Stimulated activated naive CD8-positive, alpha-beta T cell treated with anti-CD3 and anti-CD28 coated beads, Interleukin-15, Interleukin-2, amounts not matched to agents 100 ng/mL and 50 ng/mL, for 24 hours (primary cell): ENCODE measurements around the gene DENND2A.
"Not testable (repeated sequence)": the region's sequence is repeated elsewhere in the genome, so short reads cannot be mapped to it uniquely, and the experiment has no call there.

Source experiments
- H3K27ac Mint-ChIP-seq: one replicate; pipeline ENCODE4 v1.8.0; 2021; ENCODE audit warnings: mild to moderate bottlenecking, mixed read lengths
- H3K27me3 Mint-ChIP-seq: one replicate; pipeline ENCODE4 v1.8.0; 2021; ENCODE audit warnings: mixed read lengths
- H3K36me3 Mint-ChIP-seq: one replicate; pipeline ENCODE4 v1.8.0; 2021; ENCODE audit warnings: low read depth, mixed read lengths
- H3K4me1 Mint-ChIP-seq: one replicate; pipeline ENCODE4 v1.8.0; 2021; ENCODE audit warnings: low read depth, mixed read lengths
- H3K4me3 Mint-ChIP-seq: one replicate; pipeline ENCODE4 v1.8.0; 2021; ENCODE audit warnings: mild to moderate bottlenecking, mixed read lengths
- H3K9me3 Mint-ChIP-seq: one replicate; pipeline ENCODE4 v1.8.0; 2021; ENCODE audit warnings: mixed read lengths

The DENND2A gene

DNA sequence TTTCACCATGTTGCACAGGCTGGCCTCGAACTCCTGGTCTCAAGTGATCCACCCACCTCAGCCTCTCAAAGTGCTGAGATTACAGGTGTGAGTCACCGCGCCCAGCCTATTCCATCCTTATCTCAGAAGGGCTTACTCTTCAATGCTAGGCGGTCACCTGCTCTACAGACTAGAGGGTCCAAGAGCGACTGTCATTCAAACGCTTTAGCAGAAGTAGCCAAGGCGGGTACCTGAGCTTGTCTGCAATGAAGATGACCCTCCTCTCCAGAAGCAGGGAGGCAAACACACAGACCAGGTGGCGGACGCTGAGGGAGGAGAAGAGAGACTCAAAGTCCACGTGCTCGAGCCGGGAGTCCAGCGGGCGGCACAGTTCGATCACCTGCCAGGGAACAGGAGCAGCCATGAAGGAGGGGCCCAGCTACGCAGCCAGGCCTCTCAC is 96.2 kb downstream of the DENND2A start:
- Mint-ChIP-seq H3K4me3 (no peak overlapping the region), H3K9me3 (no peaks in the 10 kb centered on the region), H3K27ac (no peak overlapping the region), H3K27me3 (peaks cover 15% of the 10 kb centered on the region), H3K4me1 (no peaks in the 10 kb centered on the region), H3K36me3 (no peaks in the 10 kb centered on the region)

DNA sequence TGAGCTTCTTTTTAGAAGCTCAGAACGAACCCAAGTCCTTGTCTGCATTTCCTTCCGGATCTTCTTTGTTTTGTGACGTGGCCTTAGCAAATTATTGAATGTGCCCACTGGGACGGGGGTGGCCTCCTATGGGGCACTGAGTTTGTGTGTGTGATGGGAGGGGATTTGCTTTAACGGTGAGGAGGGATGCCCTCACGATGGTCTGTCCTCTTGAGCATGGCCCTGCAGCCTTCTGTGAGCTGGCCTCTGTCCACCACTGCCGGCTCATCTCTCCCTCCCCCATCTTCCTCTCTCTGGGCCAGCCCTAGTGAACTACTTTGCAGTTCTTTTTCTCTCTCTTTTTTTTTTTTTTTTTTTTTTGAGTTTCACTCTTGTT is 98.4 kb downstream of the DENND2A start:
- Mint-ChIP-seq H3K4me3 (no peak overlapping the region), H3K27me3 (peaks cover 12% of the 10 kb centered on the region), H3K9me3 (no peaks in the 10 kb centered on the region), H3K4me1 (peaks cover 5% of the 10 kb centered on the region), H3K27ac (no peak overlapping the region), H3K36me3 (no peaks in the 10 kb centered on the region)

DNA sequence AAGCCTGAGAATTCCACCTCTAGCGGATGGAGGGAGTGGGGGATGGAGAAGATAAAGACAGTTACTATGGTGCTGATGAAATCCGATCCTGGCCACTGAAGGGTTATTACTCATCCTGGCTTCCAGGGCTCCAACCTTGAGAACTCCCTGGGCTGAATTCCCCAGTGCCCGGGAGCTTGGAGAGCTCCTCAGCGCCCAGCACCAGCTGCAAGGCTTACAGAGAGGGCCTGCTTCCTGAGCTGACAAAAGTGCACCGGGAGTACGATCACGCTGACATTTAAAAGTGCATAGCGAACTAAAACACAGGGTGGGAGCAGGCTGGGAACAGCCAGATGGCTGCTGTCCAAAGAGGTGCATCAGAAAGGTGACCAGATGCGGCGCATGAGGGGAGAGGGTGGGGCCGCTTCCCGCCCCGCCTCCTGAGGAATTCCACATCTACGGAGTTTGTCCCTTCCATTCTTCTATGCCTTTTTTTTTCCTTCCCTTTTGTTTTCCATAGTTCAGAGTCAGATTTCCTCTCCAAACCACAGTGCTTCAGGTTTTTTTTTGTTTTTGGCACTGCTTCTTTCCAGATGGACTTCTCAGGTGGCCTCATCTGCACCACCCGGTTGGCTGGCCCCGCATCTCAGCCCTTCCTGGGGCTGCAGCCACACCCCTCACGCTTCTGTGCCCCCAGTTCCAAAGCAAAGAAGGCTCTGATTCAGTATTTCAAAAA is 98.9 kb downstream of the DENND2A start:
- peaks cover 12% of the 10 kb centered on the region for H3K27me3 Mint-ChIP-seq
- H3K4me3 Mint-ChIP-seq, result no peak overlapping the region
- no peak overlapping the region for H3K27ac Mint-ChIP-seq
- no peaks in the 10 kb centered on the region for H3K9me3 Mint-ChIP-seq
- peaks cover 5% of the 10 kb centered on the region for H3K4me1 Mint-ChIP-seq
- no peaks in the 10 kb centered on the region for H3K36me3 Mint-ChIP-seq

DNA sequence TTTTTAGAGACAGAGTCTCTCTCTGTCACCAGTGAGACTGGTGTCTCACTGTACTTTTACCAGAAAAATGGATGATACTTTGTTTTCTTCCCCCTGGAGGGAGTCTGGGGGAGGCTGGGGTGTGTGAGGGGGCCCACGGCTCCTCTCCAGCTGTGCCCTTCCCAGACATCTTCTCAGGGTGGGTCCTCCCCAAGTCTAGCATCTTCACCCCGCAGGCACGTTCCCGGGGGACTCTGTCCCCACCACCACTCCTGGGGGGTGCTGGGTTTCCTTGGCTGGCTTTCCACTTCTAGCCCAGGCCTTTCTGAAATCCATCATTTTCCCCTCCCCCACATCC is 99.5 kb downstream of the DENND2A start:
- H3K27ac Mint-ChIP-seq, result no peak overlapping the region
- H3K4me3 Mint-ChIP-seq, result no peak overlapping the region
- peaks cover 12% of the 10 kb centered on the region for H3K27me3 Mint-ChIP-seq
- no peaks in the 10 kb centered on the region for H3K36me3 Mint-ChIP-seq
- H3K4me1 Mint-ChIP-seq, result peaks cover 5% of the 10 kb centered on the region
- no peaks in the 10 kb centered on the region for H3K9me3 Mint-ChIP-seq

DNA sequence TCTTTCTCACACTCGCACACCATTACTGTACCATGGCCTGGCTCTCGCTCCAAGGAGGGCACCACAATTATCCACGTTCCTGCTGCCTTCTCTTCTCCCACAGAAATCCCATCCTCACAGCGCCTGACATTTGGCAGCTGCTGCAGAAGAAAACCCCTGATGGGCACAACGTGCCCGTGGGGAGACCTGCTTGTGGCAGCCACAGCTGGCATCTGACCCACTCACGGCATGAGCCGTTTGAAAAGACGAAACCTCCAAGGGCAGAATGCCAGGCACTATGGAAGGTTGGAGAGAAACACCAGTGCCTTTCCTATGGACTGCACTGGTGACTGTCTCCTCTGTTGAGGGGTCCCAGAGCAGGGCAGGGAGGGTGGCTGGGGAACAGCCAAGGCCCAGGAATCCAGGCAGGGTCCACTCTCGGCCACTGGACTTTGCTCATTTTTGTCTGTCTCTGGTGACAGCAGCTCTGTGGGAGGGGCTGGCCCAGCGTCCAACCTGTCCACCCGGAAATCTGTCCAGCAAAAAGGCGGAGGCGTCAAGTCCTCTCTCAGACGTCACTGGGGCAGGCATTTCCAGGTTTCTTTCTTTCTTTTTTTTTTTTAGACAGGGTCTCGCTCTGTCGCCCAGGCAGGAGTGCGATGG is 100.4 kb downstream of the DENND2A start:
- Mint-ChIP-seq H3K4me1 (peaks cover 5% of the 10 kb centered on the region), H3K27me3 (peaks cover 12% of the 10 kb centered on the region), H3K4me3 (no peak overlapping the region), H3K36me3 (no peaks in the 10 kb centered on the region), H3K9me3 (no peaks in the 10 kb centered on the region), H3K27ac (no peak overlapping the region)

DNA sequence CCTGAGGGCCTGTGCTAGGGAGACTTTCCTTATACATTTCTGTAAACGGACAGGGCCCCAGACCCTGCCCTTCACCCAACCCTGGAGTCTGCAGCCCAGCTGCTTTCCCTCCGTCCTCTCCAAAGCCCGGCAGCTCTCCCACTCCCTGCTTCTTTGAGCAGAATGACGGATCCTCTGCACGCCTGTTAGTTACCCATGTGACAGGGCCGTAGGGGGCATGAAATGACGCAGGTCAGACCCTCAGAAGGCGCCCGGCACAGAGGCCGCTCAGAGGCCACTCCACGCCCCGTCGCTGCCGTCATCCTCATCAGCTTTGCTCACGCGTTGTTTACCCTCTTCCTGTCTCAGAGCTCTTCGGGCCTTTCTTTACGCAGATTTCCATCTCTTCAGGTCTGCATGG is 101.2 kb downstream of the DENND2A start:
- H3K4me1 Mint-ChIP-seq, result peaks cover 5% of the 10 kb centered on the region
- H3K27ac Mint-ChIP-seq, result no peak overlapping the region
- no peaks in the 10 kb centered on the region for H3K9me3 Mint-ChIP-seq
- no peaks in the 10 kb centered on the region for H3K36me3 Mint-ChIP-seq
- H3K4me3 Mint-ChIP-seq, result no peak overlapping the region
- peaks cover 12% of the 10 kb centered on the region for H3K27me3 Mint-ChIP-seq

DNA sequence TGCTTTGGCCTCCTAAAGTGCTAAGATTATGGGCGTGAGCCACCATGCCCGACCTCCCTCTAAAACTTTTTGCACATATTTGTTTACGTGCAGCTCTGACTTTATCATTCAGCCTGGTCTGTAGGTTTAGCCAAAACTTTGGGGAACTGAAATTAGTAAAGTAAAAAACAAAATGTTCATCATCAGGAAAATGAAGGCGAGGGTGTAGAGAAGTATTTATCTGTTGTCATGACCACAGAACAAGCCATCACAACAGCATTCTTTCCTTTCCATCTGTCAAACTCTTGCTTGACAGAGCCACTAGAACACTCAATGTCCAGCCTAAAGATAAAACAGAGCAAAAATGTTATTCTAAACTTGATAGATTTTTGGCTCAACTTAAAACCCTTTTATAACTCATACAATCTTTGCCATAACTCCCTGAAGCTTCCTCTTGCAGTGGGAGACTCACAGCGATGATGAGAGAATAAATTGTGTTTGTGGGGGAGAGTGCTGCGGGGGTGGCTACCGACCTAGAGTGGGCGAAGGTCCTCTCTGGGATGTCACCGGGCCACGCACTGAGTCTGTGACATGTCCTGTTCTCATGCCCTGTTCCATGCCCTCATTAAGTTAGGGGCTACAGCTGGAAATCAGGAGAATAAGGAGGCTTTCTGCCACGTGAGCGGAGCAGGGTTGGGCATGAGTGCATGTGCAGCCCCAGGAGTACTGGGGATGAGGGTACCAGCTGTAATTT is 102.7 kb downstream of the DENND2A start:
- Mint-ChIP-seq H3K27ac (no peak overlapping the region), H3K9me3 (no peaks in the 10 kb centered on the region), H3K4me1 (peaks cover 5% of the 10 kb centered on the region), H3K27me3 (peaks cover 19% of the 10 kb centered on the region), H3K36me3 (no peaks in the 10 kb centered on the region), H3K4me3 (no peak overlapping the region)

DNA sequence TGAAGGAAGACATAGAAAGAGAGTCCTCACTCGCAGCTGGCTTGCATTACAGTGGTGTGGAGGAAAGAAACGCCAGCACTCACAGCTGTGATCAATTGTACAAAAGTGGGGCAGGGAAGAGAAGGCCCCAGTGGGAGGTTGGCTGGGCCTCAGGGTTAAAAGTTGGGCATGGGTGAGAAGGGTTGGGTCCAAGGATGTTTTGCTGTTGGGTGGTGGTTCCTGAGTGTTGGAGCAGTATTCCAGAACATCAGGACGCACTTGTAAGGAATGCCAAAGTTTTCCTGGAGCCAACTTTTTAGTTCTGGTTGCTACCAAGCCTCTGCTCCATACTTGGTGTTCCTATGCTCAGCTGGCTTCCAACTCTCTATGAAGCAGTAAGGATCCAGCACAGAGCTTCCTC is 105.9 kb downstream of the DENND2A start:
- Mint-ChIP-seq H3K9me3 (no peaks in the 10 kb centered on the region), H3K36me3 (no peaks in the 10 kb centered on the region), H3K4me1 (peaks cover 5% of the 10 kb centered on the region), H3K27me3 (peaks cover 12% of the 10 kb centered on the region), H3K4me3 (no peak overlapping the region), H3K27ac (no peak overlapping the region)

DNA sequence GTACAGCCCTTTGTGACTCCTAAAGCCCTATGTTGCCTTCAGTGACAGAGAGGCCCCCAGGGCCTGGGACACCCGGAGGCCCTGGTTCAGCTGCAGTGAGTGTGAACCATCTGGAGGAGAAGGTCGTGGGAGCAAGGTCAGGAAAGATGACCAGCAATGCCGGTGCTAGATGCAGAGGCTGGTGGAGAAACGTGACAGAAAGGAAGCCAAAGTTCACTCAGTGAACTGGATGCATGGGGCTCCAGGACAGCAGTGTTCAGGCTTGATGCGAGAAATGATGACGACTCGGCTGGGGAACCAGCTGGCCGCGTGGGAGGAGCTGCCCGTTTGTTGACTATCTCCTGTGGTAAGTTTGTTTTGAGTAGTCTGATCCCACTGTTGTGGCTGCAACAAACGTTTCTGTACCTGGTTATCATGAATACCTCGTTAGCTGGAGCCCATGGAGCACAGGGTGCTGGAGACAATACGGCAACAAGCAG is 107.2 kb downstream of the DENND2A start:
- Mint-ChIP-seq H3K27me3 (peaks cover 12% of the 10 kb centered on the region), H3K27ac (no peak overlapping the region), H3K4me3 (no peak overlapping the region), H3K9me3 (no peaks in the 10 kb centered on the region), H3K36me3 (no peaks in the 10 kb centered on the region), H3K4me1 (peaks cover 5% of the 10 kb centered on the region)

DNA sequence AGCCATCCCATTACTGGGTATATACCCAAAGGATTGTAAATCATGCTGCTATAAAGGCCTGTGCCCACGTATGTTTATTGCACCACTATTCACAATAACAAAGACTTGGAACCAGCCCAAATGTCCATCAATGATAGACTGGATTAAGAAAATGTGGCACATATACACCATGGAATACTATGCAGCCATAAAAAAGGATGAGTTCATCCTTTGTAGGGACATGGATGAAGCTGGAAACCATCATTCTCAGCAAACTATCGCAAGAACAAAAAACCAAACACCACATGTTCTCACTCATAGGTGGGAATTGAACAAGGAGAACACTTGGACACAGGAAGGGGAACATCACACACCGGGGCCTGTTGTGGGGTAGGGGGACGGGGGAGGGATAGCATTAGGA is 111.2 kb downstream of the DENND2A start:
- H3K4me3 Mint-ChIP-seq, H3K9me3 Mint-ChIP-seq, H3K4me1 Mint-ChIP-seq, H3K27ac Mint-ChIP-seq, H3K36me3 Mint-ChIP-seq: not testable (repeated sequence)
- H3K27me3 Mint-ChIP-seq, result peaks cover 16% of the 10 kb centered on the region

DNA sequence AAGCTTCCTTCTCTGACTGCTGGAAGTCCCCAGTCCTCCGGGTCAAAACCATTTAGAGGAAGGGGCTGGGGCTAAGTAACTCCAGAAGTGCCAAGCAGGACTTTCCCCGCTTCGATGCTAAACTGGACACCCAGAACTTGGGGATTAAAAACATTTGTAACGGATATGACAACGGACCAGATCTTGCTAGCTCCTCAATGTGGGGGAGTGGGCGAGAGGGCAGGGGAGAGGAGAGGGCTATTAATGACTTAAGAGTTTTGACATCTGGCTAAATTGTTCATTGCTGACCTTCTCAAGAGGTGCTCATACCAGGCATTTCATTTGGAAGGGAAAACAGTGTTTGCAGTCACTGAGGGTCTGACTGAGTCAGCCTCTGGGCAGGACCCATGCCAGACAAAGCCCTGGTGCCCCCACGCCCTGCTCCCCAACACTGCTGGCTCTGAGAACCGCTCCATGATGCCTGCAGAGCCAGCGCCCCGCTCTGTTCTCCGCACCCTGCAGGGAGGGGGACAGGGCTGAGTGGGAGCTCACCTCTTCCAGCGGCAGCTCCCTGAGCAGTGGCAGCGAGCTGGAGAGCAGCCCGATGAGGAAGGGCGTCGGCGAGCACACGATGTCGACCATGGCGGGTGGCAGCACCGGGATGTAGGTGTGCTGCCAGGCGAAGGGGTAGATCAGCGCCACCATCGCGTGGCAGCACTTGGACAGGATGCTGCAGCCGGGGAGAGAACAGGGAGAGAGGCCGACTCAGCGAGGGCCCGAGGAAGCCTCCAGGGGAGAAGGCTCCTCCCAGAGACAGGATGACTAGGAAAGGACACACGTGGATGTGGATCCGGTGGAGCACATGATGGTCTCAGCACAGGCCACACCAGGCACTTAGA is 113.6 kb downstream of the DENND2A start:
- Mint-ChIP-seq H3K36me3 (no peaks in the 10 kb centered on the region), H3K4me1 (no peaks in the 10 kb centered on the region), H3K27ac (no peak overlapping the region), H3K4me3 (no peak overlapping the region), H3K27me3 (peaks cover 9% of the 10 kb centered on the region), H3K9me3 (no peaks in the 10 kb centered on the region)

DNA sequence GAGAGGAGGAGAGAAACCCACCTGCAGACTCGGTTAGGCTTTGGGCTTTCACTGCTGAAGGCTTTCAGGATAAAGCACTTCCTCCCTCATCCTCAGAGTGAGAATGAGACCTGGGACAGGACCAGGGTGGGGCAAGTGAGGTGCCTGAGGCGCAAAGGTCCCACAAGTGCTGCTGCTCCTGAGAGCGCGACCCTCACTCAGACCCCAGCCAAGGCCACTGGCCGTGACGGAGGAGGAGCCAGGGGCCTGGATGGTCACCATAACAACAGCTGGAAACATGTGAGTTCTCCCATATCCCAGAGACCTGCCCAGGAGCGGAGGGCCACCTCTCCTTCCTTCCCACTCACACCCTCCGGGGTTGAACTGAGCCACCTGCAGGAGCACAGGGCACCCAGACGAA is 114.4 kb downstream of the DENND2A start:
- no peak overlapping the region for H3K4me3 Mint-ChIP-seq
- peaks cover 8% of the 10 kb centered on the region for H3K27me3 Mint-ChIP-seq
- H3K36me3 Mint-ChIP-seq, result no peaks in the 10 kb centered on the region
- H3K4me1 Mint-ChIP-seq, result no peaks in the 10 kb centered on the region
- no peak overlapping the region for H3K27ac Mint-ChIP-seq
- H3K9me3 Mint-ChIP-seq, result no peaks in the 10 kb centered on the region

DNA sequence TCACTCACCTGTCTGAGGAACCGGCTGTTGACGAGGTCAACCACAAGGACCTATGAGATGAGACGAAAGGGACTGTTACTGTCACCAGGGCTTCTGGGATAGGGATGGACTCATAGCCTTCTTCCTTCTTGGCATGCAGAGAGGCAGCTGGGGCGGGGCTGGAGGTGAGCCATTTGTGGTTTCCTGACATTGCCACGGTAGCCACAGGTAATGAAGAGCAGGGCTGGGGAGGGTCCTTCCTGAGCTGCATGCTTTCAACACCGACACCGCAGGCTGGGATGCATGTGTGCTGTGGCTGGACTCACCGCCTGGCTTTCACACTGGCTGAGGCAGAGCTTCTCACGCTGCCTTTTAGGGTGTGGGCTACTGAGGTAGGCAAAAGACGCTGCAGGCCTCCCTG is 114.9 kb downstream of the DENND2A start:
- Mint-ChIP-seq H3K4me1 (no peaks in the 10 kb centered on the region), H3K27ac (no peak overlapping the region), H3K9me3 (no peaks in the 10 kb centered on the region), H3K27me3 (peaks cover 4% of the 10 kb centered on the region), H3K4me3 (no peak overlapping the region), H3K36me3 (no peaks in the 10 kb centered on the region)

DNA sequence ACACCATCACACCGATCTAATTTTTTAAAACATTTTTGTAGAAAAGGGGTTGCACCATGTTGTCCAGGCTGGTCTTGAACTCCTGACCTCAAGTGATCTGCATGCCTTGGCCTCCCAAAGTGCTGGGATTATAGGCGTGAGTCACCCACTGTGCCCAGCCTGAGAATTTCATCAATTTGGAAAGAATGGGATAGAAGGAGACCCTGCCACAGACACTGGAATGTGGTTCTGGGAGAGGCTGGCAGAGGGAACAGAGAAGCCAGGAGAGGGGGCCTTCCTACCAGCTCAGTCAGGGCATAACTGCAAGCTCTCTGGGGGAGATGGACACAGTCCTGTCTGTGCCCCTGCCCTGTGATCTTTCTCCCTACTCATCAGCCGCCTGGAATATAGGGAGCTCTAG is 119.2 kb downstream of the DENND2A start:
- Mint-ChIP-seq H3K4me3 (no peak overlapping the region), H3K9me3 (no peaks in the 10 kb centered on the region), H3K27ac (no peak overlapping the region), H3K36me3 (no peaks in the 10 kb centered on the region), H3K4me1 (no peaks in the 10 kb centered on the region), H3K27me3 (no peaks in the 10 kb centered on the region)

DNA sequence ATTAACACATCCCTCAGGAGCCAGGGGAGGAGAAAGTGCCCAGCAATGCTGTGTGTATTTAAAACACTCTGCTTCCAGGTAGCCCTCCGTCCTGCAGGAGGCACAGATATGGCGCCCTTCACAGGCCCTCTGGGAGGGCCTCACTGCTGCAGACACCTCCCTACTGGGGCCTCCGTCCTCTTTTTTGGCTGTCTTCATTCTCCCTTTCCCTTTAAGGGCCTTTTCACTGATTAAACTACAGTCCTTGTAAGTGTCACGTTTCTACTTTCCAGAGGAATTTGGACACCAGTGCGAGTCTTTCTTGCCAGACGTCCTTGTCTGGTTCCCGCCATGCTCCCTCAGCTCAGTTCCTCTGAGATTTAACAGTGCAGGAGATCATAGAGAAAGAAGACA is 121.6 kb downstream of the DENND2A start:
- H3K9me3 Mint-ChIP-seq, result no peaks in the 10 kb centered on the region
- no peak overlapping the region for H3K27ac Mint-ChIP-seq
- no peaks in the 10 kb centered on the region for H3K36me3 Mint-ChIP-seq
- no peak overlapping the region for H3K4me3 Mint-ChIP-seq
- no peaks in the 10 kb centered on the region for H3K4me1 Mint-ChIP-seq
- no peaks in the 10 kb centered on the region for H3K27me3 Mint-ChIP-seq
